ENCODE measurements around the gene SIX1. TPM values are rescaled to one million over a fixed set of nuclear protein-coding genes. Genes with fewer than 3 reads are reported as not detected.

Gene SIX1
- total and polyA plus RNA-seq, 2 experiments from 2014 or later, result 0.35 to 0.71 TPM

DNA sequence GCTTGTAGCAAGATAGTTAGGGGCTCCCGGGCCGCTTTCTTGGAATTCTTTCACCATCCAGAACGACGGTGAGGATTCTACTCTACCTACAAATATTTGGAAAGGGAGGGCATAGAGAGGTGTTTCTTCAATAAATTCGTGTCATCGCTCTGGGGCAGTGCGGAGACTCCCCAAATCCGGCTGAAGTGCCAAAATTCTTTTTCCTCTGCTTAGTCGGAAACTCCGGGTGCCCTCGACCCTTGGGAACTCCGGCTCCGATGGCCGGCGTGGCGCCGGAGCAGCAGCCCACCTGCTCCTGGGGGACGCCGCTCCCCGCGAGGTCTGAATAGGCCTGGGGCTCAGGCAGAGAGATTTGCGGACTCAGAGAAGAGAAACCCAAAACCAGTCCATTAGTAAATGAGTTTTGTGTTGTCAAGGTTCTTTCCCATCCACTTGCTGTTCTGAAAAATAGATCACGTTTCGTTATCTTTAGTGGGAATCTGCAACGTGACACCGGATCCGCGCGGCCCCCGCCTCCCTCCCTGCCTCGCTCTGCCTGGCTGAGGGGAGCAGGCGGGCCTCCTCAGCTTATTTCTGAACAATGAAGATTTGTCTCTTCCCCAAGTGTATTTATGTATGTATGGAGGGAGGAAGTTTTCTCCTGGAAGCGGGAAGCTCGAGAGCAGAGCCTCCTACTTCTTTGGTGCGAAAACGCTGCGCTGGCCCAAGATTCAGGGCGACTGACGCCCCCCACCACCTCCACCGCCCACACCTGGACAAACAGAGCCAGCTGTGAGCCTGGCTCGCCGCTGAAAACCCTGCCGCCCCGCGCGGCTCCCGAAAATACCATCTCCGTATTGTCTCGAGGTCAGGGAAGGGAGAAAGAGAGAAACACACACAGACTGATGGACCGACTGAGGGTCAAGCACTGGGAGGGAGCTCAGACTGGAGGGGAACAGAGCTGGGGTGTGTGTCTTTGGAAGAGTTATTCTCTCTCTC lies 3.7 kb upstream of the SIX1 start:
- H3K4me1 Mint-ChIP-seq, result peaks cover 59% of the 10 kb centered on the region
- H3K9me2 ChIP-seq (ENCODE audit: insufficient read depth), result no peaks in the 10 kb centered on the region
- H3K4me2 ChIP-seq, result peak overlapping the region; percentile 89
- no peak for ATAC-seq
- no peaks in the 10 kb centered on the region for H3K9me3 Mint-ChIP-seq
- TF ChIP-seq ETS1 (IDR thresholded peaks at IDR 0.05) (no peak), ZNF114 (CRISPR knock-in tag; IDR thresholded peaks at IDR 0.05) (no peak), STAT1 (IDR thresholded peaks at IDR 0.05; ENCODE audit: unreplicated experiment) (no peak), EZH2 (IDR thresholded peaks at IDR 0.05; ENCODE audit: low read depth, unreplicated experiment) (peak; percentile 64), ZNF331 (CRISPR knock-in tag; IDR thresholded peaks at IDR 0.05; ENCODE audit: low read depth) (no peak), CREB1 (CRISPR knock-in tag; IDR thresholded peaks at IDR 0.05; ENCODE audit: low read depth) (no peak), POLR2AphosphoS5 (IDR thresholded peaks at IDR 0.05; ENCODE audit: low read depth) (no peak), EZH2phosphoT487 (IDR thresholded peaks at IDR 0.05; ENCODE audit: unreplicated experiment) (peak; percentile 32), JUNB (IDR thresholded peaks at IDR 0.05; ENCODE audit: unreplicated experiment) (no peak)
- TF ChIP-seq, protein P1, sequence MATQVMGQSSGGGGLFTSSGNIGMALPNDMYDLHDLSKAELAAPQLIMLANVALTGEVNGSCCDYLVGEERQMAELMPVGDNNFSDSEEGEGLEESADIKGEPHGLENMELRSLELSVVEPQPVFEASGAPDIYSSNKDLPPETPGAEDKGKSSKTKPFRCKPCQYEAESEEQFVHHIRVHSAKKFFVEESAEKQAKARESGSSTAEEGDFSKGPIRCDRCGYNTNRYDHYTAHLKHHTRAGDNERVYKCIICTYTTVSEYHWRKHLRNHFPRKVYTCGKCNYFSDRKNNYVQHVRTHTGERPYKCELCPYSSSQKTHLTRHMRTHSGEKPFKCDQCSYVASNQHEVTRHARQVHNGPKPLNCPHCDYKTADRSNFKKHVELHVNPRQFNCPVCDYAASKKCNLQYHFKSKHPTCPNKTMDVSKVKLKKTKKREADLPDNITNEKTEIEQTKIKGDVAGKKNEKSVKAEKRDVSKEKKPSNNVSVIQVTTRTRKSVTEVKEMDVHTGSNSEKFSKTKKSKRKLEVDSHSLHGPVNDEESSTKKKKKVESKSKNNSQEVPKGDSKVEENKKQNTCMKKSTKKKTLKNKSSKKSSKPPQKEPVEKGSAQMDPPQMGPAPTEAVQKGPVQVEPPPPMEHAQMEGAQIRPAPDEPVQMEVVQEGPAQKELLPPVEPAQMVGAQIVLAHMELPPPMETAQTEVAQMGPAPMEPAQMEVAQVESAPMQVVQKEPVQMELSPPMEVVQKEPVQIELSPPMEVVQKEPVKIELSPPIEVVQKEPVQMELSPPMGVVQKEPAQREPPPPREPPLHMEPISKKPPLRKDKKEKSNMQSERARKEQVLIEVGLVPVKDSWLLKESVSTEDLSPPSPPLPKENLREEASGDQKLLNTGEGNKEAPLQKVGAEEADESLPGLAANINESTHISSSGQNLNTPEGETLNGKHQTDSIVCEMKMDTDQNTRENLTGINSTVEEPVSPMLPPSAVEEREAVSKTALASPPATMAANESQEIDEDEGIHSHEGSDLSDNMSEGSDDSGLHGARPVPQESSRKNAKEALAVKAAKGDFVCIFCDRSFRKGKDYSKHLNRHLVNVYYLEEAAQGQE (IDR thresholded peaks at IDR 0.05; ENCODE audit: unreplicated experiment), result no peak
- TF ChIP-seq, protein P2, sequence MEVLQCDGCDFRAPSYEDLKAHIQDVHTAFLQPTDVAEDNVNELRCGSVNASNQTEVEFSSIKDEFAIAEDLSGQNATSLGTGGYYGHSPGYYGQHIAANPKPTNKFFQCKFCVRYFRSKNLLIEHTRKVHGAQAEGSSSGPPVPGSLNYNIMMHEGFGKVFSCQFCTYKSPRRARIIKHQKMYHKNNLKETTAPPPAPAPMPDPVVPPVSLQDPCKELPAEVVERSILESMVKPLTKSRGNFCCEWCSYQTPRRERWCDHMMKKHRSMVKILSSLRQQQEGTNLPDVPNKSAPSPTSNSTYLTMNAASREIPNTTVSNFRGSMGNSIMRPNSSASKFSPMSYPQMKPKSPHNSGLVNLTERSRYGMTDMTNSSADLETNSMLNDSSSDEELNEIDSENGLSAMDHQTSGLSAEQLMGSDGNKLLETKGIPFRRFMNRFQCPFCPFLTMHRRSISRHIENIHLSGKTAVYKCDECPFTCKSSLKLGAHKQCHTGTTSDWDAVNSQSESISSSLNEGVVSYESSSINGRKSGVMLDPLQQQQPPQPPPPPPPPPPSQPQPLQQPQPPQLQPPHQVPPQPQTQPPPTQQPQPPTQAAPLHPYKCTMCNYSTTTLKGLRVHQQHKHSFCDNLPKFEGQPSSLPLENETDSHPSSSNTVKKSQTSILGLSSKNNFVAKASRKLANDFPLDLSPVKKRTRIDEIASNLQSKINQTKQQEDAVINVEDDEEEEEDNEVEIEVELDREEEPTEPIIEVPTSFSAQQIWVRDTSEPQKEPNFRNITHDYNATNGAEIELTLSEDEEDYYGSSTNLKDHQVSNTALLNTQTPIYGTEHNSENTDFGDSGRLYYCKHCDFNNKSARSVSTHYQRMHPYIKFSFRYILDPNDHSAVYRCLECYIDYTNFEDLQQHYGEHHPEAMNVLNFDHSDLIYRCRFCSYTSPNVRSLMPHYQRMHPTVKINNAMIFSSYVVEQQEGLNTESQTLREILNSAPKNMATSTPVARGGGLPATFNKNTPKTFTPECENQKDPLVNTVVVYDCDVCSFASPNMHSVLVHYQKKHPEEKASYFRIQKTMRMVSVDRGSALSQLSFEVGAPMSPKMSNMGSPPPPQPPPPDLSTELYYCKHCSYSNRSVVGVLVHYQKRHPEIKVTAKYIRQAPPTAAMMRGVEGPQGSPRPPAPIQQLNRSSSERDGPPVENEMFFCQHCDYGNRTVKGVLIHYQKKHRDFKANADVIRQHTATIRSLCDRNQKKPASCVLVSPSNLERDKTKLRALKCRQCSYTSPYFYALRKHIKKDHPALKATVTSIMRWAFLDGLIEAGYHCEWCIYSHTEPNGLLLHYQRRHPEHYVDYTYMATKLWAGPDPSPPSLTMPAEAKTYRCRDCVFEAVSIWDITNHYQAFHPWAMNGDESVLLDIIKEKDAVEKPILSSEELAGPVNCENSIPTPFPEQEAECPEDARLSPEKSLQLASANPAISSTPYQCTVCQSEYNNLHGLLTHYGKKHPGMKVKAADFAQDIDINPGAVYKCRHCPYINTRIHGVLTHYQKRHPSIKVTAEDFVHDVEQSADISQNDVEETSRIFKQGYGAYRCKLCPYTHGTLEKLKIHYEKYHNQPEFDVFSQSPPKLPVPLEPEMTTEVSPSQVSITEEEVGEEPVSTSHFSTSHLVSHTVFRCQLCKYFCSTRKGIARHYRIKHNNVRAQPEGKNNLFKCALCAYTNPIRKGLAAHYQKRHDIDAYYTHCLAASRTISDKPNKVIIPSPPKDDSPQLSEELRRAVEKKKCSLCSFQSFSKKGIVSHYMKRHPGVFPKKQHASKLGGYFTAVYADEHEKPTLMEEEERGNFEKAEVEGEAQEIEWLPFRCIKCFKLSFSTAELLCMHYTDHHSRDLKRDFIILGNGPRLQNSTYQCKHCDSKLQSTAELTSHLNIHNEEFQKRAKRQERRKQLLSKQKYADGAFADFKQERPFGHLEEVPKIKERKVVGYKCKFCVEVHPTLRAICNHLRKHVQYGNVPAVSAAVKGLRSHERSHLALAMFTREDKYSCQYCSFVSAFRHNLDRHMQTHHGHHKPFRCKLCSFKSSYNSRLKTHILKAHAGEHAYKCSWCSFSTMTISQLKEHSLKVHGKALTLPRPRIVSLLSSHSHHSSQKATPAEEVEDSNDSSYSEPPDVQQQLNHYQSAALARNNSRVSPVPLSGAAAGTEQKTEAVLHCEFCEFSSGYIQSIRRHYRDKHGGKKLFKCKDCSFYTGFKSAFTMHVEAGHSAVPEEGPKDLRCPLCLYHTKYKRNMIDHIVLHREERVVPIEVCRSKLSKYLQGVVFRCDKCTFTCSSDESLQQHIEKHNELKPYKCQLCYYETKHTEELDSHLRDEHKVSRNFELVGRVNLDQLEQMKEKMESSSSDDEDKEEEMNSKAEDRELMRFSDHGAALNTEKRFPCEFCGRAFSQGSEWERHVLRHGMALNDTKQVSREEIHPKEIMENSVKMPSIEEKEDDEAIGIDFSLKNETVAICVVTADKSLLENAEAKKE (CRISPR knock-in tag; IDR thresholded peaks at IDR 0.05), result no peak
- H3K27ac Mint-ChIP-seq, result no peak overlapping the region
- H3K4me1 ChIP-seq (ENCODE audit: insufficient read depth), result peaks cover 62% of the 10 kb centered on the region
- H2AFZ ChIP-seq, result no peak overlapping the region; the same call in 1 of the 2 replicates
- H3K4me3 ChIP-seq, result peak overlapping the region; percentile 49
- DNase-seq (ENCODE audit: low spot score), result peak; percentile 59
- H3K4me3 Mint-ChIP-seq, result peak overlapping the region; percentile 71
- H3K36me3 ChIP-seq (ENCODE audit: insufficient read depth), result no peaks in the 10 kb centered on the region
- H4K20me1 ChIP-seq (replicated peaks; ENCODE audit: insufficient read depth), result peaks cover 14% of the 10 kb centered on the region
- peaks cover 100% of the 10 kb centered on the region for H3K27me3 ChIP-seq (ENCODE audit: insufficient read depth)
- no peaks in the 10 kb centered on the region; the same call in 2 of the 3 replicates for H3K36me3 Mint-ChIP-seq (ENCODE audit: low read depth)
- H3K27ac ChIP-seq (ENCODE audit: low read depth), result no peak overlapping the region
- peaks cover 41% of the 10 kb centered on the region for H3F3A ChIP-seq (replicated peaks; ENCODE audit: low read depth)
- H3K79me2 ChIP-seq (replicated peaks; ENCODE audit: insufficient read depth), result no peaks in the 10 kb centered on the region
- H3K27me3 Mint-ChIP-seq (ENCODE audit: insufficient read depth, low read depth, poor library complexity), result peaks cover 98% of the 10 kb centered on the region
